Muscle layer of duodenum (tissue), 2 donors: ENCODE data around the gene AGPAT3.

Experiments used
- H3K27ac ChIP-seq: one replicate; pipeline ENCODE4 v1.7.0; 2013; ENCODE audit warnings: mild to moderate bottlenecking, low read length
- H3K27me3 ChIP-seq: one replicate; pipeline ENCODE4 v1.7.0; 2013; ENCODE audit warnings: low read depth, mild to moderate bottlenecking, control low read depth, low read length
- H3K36me3 ChIP-seq, 2 donors: one replicate each; pipeline ENCODE4 v1.7.0; 2013; ENCODE audit warnings: low read length in 2 of 2, control low read depth in 1 of 2, mild to moderate bottlenecking in 1 of 2; ENCODE audit not compliant: insufficient read depth in 2 of 2, control insufficient read depth in 1 of 2
- H3K4me1 ChIP-seq, 2 donors: one replicate each; pipeline ENCODE4 v1.7.0; 2013; ENCODE audit warnings: low read length in 2 of 2, mild to moderate bottlenecking in 2 of 2, control low read depth in 1 of 2, moderate library complexity in 1 of 2; ENCODE audit not compliant: insufficient read depth in 2 of 2, control insufficient read depth in 1 of 2
- H3K4me3 ChIP-seq, 2 donors: one replicate each; pipeline ENCODE4 v1.7.0; 2013; ENCODE audit warnings: low read length in 2 of 2, low read depth in 1 of 2, mild to moderate bottlenecking in 1 of 2
- H3K9me3 ChIP-seq, 2 donors: one replicate each; pipeline ENCODE4 v1.7.0; 2013; ENCODE audit warnings: low read length in 2 of 2, control low read depth in 1 of 2, mild to moderate bottlenecking in 1 of 2; ENCODE audit not compliant: control insufficient read depth in 1 of 2
- donor health status: healthy.

AGPAT3 gene

GRCh38 chr21:43929217-43929971, 64.4 kb downstream of the AGPAT3 start:
- Histone ChIP-seq H3K36me3 (peaks cover 0 to 4% of the 10 kb centered on the region in 2 donors), H3K9me3 (no peaks in the 10 kb centered on the region), H3K4me3 (no peak overlapping the region), H3K27ac (no peak overlapping the region), H3K4me1 (no peaks in the 10 kb centered on the region), H3K27me3 (no peaks in the 10 kb centered on the region)

DNA sequence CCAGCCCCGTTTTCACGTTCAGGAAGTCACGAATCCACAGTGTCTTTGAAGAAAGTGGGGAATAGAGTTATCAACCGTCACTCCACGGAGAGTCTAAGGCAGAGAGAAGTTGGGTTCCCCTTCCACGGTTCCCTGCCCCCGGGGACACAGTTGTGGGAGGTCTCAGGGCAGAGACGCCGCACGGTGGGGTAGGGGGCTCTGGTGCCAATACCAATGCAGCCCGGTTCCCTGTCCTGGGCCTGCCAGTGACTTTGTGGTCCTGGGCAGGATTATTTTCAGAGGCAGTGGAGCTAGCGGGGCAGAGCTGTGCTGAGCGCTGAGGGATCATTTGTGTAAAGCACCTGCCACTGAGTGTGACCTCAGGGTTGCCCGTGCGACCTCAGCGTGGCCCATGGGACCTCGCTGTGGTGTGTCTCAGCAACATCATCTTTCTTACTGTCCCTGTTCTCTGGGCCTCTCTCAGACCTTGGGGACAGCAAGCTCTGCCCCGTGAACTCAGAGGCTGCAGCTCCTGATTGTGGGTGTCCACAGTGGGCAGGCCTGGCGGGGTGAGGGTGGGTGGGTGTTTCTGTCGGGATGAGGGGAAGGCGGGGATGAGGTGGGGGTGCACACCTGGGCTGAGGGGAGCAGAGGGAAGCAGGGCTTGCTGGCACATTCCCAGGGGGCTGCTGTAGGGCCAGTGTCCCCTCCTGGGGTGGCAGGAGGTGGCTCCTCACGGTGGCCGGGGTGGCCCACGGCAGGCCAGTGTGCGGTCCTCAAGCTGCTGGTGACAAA, 65.2 kb downstream of the AGPAT3 start:
- H3K4me3 ChIP-seq: no peak overlapping the region
- H3K27me3 ChIP-seq: no peaks in the 10 kb centered on the region
- H3K4me1 ChIP-seq: no peaks in the 10 kb centered on the region
- H3K36me3 ChIP-seq: peaks cover 3 to 4% of the 10 kb centered on the region in 2 donors
- no peaks in the 10 kb centered on the region for H3K9me3 ChIP-seq
- no peak overlapping the region for H3K27ac ChIP-seq

GRCh38 chr21:43930848-43931375, 65.9 kb downstream of the AGPAT3 start:
- H3K4me3 ChIP-seq: no peak overlapping the region
- no peaks in the 10 kb centered on the region for H3K9me3 ChIP-seq
- peaks cover 0 to 3% of the 10 kb centered on the region in 2 donors for H3K4me1 ChIP-seq
- no peaks in the 10 kb centered on the region for H3K27me3 ChIP-seq
- H3K36me3 ChIP-seq: peaks cover 3 to 4% of the 10 kb centered on the region in 2 donors
- H3K27ac ChIP-seq: no peak overlapping the region

DNA sequence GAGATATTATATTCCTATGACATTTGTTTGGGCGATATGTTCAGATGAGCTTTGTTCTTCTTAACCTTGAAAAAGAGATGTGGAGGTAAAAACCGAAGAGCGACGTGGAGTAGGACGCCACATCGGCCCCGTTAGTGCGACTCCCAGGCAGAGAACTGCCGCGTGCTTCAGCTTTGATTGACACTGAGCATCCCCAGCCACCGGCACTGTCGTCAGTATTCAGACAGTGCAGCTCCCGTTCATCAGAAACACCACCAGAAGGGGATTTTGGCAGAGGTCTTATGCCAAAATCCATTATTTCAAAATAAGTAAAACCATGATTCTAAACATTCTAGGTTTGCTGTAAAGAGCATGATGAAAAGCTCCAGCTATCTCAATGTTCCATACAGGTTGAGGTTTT, 66.5 kb downstream of the AGPAT3 start:
- H3K4me1 ChIP-seq: peaks cover 0 to 8% of the 10 kb centered on the region in 2 donors
- H3K36me3 ChIP-seq: peaks cover 3 to 4% of the 10 kb centered on the region in 2 donors
- H3K27ac ChIP-seq: no peak overlapping the region
- H3K4me3 ChIP-seq: no peak overlapping the region
- H3K9me3 ChIP-seq: no peaks in the 10 kb centered on the region
- no peaks in the 10 kb centered on the region for H3K27me3 ChIP-seq

GRCh38 chr21:43932005-43932404, 67.0 kb downstream of the AGPAT3 start:
- Histone ChIP-seq H3K36me3 (peaks cover 3 to 4% of the 10 kb centered on the region in 2 donors), H3K27ac (no peak overlapping the region), H3K4me1 (peaks cover 0 to 9% of the 10 kb centered on the region in 2 donors), H3K4me3 (no peak overlapping the region), H3K9me3 (no peaks in the 10 kb centered on the region), H3K27me3 (no peaks in the 10 kb centered on the region)

DNA sequence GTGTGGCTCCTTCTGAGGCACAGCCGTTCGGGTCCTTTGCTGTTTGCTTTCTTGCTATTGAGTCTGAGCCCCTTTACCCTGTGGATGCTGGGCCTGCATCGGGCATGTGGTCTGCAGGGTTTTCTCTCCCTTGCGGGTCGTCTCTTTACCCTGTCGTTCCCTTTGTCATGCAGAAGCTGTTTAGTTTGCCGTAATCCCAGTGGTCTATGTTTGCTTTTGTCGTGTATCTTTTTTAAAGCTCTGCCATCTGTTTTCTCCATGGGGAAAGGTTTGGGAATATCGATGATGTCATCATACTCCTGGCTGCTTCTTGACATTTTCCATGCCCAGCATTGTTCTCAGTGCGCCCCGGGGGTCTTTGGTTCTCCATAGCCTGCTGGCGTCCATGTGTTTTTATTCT, 68.2 kb downstream of the AGPAT3 start:
- H3K4me3 ChIP-seq: no peak overlapping the region
- H3K9me3 ChIP-seq: no peaks in the 10 kb centered on the region
- H3K27me3 ChIP-seq: no peaks in the 10 kb centered on the region
- H3K27ac ChIP-seq: no peak overlapping the region
- peaks cover 1 to 3% of the 10 kb centered on the region in 2 donors for H3K36me3 ChIP-seq
- H3K4me1 ChIP-seq: peaks cover 0 to 9% of the 10 kb centered on the region in 2 donors

DNA sequence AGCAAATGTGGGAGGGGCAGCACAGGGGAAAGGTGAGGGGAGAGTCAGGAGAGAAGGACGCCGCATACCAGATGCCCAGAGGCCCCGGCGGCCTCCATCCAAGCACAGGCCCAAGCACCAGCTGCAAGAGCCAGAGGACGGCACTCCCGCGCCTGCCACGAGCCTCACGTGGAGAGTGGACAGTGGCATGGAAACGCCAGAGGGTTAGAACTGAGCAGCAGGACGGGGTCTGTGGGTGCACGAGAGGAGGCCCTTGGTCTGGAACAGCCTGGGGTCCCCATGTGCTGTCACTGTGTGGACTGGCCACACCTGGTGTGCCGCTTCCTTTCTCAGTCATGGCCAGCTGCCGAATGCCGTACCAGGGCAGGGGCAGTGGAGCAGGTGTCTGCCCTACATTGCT, 68.7 kb downstream of the AGPAT3 start:
- no peak overlapping the region for H3K4me3 ChIP-seq
- no peak overlapping the region for H3K27ac ChIP-seq
- H3K4me1 ChIP-seq: peaks cover 0 to 10% of the 10 kb centered on the region in 2 donors
- no peaks in the 10 kb centered on the region for H3K27me3 ChIP-seq
- H3K36me3 ChIP-seq: peaks cover 0 to 3% of the 10 kb centered on the region in 2 donors
- H3K9me3 ChIP-seq: no peaks in the 10 kb centered on the region

- no peak overlapping the region for H3K27ac ChIP-seq
- no peak overlapping the region for H3K4me3 ChIP-seq
- H3K27me3 ChIP-seq: no peaks in the 10 kb centered on the region
- H3K36me3 ChIP-seq: peaks cover 0 to 3% of the 10 kb centered on the region in 2 donors
- H3K9me3 ChIP-seq: no peaks in the 10 kb centered on the region
- H3K4me1 ChIP-seq: peaks cover 0 to 14% of the 10 kb centered on the region in 2 donors
These were observed 69.1 kb downstream of the AGPAT3 start for GRCh38 chr21:43934116-43934515.

- no peak overlapping the region for H3K27ac ChIP-seq
- peaks cover 0 to 18% of the 10 kb centered on the region in 2 donors for H3K4me1 ChIP-seq
- peaks cover 0 to 3% of the 10 kb centered on the region in 2 donors for H3K36me3 ChIP-seq
- no peaks in the 10 kb centered on the region for H3K9me3 ChIP-seq
- no peak overlapping the region for H3K4me3 ChIP-seq
- H3K27me3 ChIP-seq: no peaks in the 10 kb centered on the region
These were observed 70.0 kb downstream of the AGPAT3 start for GRCh38 chr21:43934716-43935705.

GRCh38 chr21:43935711-43936110, 70.7 kb downstream of the AGPAT3 start:
- Histone ChIP-seq H3K4me3 (no peak overlapping the region), H3K9me3 (no peaks in the 10 kb centered on the region), H3K36me3 (peaks cover 0 to 3% of the 10 kb centered on the region in 2 donors), H3K27ac (no peak overlapping the region), H3K4me1 (peaks cover 0 to 18% of the 10 kb centered on the region in 2 donors), H3K27me3 (no peaks in the 10 kb centered on the region)
